CD4-positive, alpha-beta T cell treated with Interleukin-1 beta for 1 hour (primary cell): ENCODE results near the gene UMAD1.
"Not testable (repeated sequence)": the region's sequence is repeated elsewhere in the genome, so short reads cannot be mapped to it uniquely, and the experiment has no call there.

ENCODE experiments used
- DNase-seq, 2 donors: peaks; one replicate each; pipeline ENCODE4 v3.0.0-alpha.2; 2020 to 2022

Gene UMAD1

GRCh38 chr7:7769710-7770627, 129.4 kb downstream of the UMAD1 start:
- DNase-seq, result no peak

GRCh38 chr7:7771452-7771851, 130.9 kb downstream of the UMAD1 start:
- no peak for DNase-seq

DNA sequence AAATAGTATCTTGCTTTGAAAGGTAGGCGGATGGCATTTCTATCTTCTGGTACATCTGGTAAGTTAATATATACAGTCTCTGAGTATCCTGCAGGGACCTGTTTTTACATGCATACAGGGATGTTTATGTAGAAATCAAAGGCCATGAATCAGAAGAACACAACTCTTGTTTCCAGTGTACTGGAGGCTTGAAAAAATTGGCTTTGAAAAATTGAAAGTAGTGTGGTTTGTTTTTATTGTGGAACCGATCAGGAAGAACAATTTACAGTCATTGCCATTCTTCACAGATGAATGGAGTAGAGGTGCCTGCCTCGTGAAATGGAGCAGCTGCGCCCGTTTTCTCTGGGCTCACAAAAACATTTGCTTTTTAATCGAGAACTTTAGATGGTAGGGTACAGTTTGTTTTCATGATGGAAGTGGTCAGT, 131.9 kb downstream of the UMAD1 start:
- no peak for DNase-seq

- DNase-seq, result no peak
These were observed 133.1 kb downstream of the UMAD1 start for GRCh38 chr7:7773334-7774309.

- no peak for DNase-seq
These were observed 139.3 kb downstream of the UMAD1 start for GRCh38 chr7:7779888-7780287.

GRCh38 chr7:7783001-7783400, 142.4 kb downstream of the UMAD1 start:
- no peak for DNase-seq

- DNase-seq, result no peak
These were observed 144.9 kb downstream of the UMAD1 start for GRCh38 chr7:7785344-7785973.

GRCh38 chr7:7786595-7786994, 146.0 kb downstream of the UMAD1 start:
- no peak for DNase-seq

DNA sequence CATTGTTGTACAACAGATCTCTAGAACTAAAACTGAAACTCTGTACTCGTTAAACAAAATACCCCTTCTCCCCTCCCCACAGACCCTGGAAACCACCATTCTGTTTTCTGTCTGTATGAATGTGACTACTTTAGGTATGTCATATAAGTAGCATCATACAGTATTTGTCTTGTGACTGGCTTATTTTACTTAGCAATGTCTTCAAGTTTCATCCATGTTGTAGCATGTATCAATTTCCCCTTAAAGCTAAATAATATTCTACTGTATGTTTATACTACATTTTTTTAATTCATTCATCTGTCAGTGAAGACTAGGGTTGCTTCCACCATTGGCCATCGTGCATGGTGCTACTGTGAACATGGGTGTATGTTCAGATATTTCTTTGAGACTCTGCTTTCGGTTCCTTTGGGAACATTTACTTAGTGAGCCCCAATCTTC, 149.0 kb downstream of the UMAD1 start:
- no peak for DNase-seq

DNA sequence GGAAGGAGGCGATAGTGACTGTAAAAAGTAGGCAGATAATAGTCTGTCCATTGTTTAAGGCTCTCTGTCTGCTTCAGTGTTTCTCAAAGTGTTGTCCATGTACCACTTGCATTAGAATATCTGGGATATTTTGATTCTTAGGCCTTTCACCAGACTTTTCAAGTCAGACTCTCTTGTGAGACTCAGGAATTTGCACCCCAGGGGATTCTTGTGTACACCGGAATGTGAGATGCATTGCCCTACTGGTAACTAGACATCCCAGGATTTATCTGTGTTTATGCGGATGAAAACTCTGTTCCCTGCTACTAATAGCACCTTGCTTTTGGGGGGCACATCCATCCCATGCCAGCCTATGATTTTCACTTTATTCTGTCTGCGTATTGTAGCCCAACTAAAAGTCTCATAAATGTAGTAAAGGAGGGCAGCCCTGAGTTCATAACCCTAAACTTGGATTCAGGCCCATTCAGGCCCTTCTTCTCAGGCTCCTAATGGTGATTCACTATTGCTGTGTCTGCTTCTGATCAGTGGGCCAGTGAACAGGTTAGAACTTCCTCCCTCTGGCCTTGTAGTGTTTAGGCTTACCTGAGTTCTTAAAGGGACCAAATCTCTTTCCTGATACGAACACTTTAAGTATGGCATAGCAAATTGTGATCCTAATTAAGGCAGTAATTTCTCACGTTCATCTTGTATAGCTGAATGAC, 149.6 kb downstream of the UMAD1 start:
- DNase-seq, result no peak

DNA sequence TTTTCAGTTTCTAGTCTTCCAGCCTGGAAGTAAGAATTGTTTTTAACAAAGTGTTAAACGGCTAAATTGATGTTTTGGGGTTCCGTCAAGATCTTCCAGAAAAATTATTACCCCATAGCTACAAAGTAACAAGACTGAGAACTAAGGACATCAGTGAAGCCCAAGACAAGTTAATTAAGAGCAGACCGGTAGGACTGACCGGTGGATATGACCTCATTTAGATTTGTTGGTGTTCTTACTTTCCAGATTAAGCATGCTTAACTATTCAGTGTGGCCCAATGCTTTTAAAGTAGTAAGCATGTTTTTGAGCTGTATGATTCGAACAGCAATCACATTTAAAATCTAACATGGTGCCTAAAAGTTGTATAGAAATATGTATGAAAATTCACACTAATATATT, 151.0 kb downstream of the UMAD1 start:
- no peak for DNase-seq

DNA sequence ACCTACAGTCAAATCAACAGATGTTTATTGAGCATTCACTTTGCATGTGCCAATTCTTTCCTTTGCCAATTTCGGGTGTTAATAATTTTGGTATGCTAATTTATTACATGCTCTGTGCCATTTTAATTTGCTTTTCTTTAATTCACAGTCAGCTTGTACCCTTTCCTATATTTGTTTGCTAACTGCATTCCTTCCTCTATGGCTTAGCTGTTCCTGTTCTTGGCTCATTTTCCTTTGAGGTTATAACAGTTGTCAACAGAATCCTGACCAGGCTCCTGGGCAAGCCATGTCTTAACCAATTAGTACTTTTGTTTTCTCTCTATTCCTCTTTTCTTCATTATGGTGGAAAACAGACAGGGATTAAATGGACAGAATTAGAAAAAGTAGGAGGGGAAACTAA, 151.5 kb downstream of the UMAD1 start:
- DNase-seq, result no peak

DNA sequence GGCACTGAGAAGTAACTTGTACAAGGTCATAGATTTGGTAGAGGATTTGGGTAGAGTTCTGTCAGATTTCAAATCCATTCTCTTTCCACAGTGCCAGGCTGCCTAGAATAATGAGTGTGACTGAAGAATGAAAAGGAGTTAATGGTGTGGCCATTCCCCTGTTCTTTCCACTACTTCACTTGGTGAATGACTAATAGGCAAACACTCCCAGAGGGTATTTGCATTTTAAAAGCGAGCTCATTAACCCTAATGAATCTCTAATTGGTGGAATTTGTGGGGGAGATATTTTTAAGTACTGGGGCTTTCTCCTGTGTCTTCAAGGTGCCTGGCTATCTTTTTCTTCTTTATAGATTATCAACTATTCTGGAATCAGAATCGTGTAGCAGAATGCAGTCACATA, 152.7 kb downstream of the UMAD1 start:
- no peak for DNase-seq

DNA sequence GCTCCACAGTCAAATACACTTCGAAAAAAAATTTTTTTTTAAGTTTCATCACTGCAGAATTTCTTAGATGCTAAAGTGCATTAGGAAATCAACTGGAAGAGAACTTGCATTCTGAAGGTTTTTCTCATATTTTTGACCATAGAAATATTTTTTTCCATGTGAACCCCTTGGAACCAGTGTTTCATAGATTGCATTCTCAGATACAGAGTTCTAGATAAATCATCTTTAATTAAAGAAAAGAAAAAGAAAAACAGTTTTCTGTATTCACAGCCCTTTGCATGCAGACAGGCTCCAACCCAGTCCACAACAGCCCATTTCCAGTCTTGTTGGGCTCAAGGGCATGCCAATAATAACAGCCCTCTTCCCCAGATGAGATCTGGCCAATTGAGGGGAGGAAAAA, 153.4 kb downstream of the UMAD1 start:
- no peak for DNase-seq

- DNase-seq, result no peak
These were observed 154.7 kb downstream of the UMAD1 start for GRCh38 chr7:7795203-7795602.

DNA sequence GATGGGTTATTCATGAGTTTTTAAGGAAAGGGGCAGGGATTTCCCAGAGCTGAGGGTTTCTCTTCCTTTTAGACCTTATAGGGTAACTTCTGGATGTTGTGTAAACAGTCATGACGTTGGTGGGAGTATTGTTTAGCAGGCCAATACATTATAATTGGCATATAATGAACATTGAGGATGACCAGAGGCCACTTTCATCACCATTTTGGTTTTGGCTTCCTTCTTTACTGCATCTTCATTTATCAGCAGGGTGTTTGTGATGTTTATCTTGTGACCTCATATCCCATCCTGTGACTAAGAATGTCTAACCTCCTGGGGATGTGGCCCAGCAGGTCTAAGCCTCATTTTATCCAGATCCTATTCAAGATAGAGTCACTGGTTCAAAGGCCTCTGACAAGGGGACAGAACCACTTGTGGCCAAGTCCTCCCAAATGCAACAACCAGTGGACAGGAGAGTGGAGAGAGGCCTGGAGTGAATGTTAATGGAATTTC, 155.1 kb downstream of the UMAD1 start:
- no peak for DNase-seq

DNA sequence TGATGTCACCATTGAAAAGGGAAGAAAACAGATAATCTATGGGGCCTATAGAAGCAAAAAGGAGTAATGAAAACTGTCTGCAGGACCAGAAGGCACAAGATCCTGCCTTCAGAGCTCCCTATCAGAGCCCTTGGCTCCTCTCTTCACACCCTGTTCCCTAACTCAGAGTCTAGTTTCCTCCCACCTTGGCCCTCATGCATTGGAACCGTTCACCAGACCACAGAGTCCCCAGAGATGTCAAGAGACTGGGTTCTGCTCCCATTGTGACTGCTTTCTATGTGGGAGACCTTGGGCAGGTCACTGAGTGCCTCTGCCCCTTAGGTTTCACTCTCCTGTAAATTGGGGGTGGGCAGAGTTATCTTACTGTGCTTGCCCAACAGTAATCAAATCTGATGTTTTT, 158.0 kb downstream of the UMAD1 start:
- DNase-seq, result no peak

GRCh38 chr7:7799138-7799537, 158.6 kb downstream of the UMAD1 start:
- no peak for DNase-seq

DNA sequence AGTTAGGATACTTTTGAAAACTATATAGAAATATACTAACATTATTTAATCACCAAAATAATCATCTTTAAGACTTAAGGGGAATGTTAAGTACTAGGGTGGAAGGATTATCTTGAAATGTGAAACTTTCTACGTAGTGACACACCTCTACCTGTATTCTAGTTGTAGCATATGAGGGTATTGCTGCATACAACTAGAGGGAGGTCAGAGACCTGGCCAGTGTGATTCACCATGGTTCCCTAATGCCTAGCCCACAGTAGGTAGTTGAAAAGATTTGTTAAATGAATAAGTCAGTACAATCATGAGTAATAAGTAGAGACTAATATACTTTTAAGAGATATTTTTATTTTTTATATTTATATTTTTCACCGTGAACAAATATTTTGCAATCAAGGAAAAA, 162.0 kb downstream of the UMAD1 start:
- DNase-seq, result no peak

GRCh38 chr7:7803715-7804178, 163.2 kb downstream of the UMAD1 start:
- no peak for DNase-seq

DNA sequence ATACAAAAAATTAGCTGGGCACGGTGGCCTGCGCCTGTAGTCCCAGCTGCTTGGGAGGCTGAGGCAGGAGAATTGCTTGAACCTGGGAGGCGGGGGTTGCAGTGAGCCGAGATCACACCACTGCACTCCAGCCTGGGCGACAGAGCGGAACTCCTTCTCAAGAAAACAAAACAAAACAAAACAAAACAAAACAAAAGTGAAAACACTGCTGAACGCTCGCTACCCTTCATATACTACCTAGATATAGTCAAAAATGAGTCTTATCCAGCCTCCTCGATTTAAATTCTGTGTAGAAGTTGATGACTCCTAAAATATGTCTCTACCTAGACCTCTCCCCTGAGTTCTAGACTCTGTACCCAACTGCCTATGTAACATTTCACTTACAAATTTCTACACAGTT, 164.3 kb downstream of the UMAD1 start:
- DNase-seq, result not testable (repeated sequence)

DNA sequence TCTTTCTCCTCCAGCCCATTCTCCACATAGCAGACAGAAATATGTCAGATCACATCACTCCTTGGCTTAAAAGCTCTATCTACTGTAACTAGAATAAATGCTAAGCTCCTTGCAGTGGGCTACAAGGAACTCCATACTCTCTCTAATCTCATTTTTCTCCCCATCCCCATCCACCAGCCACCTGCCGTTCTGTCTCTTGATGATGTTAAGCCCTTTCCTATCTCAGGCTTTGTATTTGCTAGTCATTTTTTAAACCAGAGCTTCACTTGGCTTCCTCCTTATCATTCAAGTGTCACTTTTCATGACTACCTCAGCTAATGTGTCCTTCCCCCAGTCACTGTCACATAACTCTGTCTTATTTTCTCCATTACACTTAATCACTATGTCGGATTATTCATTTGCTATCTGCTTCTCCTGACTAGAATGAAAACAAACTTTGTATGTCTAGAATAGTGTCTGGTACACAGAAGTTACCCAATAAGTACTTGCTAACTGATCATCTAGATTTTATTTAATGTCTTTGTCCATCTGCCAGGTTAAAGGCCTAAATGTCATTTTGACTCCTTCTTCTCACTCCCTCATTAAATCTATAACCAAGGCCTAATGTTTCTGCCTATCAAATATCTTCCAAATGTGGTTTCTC, 165.1 kb downstream of the UMAD1 start:
- no peak for DNase-seq
